Frontal cortex (tissue), 4 donors: ENCODE measurements around the gene C1QTNF1. TPM values are rescaled to one million over a fixed set of nuclear protein-coding genes. Genes with fewer than 3 reads are reported as not detected.
A peak's percentile ranks its signal among the peaks of the same experiment; 100 is the strongest.

Experiments
- DNase-seq, 2 donors: peaks; one replicate each; pipeline ENCODE4 v3.0.0; 2012; ENCODE audit warnings: low spot score in 2 of 2
- FAIRE-seq: peaks from 2 replicates; lab custom pipeline; 2012; peaks lifted over from hg19 to GRCh38; lab: Jason Lieb, UNC
- total RNA-seq: library from RNA; depleted of rRNA; stranded (reverse); fragments of >200 nt; gene quantifications from one replicate; pipeline ENCODE4 v1.2.3, GENCODE V29; 2014
- donor health status: control.
- donor health status: control.
- donor health status: control.

The C1QTNF1 gene
- 0.41 TPM for total RNA-seq

- FAIRE-seq, result no peak
- peak in 1 of 2 donors; percentile 60 for DNase-seq
These were observed at the start of gene C1QTNF1 for GRCh38 chr17:79023886-79024771. C1QTNF1 (plus strand) TSS chr17:79024169; CDS start chr17:79043969, 19,800 bp downstream.

GRCh38 chr17:78974635-78975591 lies 49.1 kb upstream of the C1QTNF1 start:
- peak in 1 of 2 donors; percentile 45 for DNase-seq
- FAIRE-seq, result no peak

- FAIRE-seq (no peak), DNase-seq (no peak)
These were observed 46.9 kb upstream of the C1QTNF1 start for GRCh38 chr17:78976907-78977680.

- DNase-seq (no peak), FAIRE-seq (no peak)
These were observed 46.4 kb upstream of the C1QTNF1 start for GRCh38 chr17:78977681-78977943.

GRCh38 chr17:78977997-78978973 lies 45.7 kb upstream of the C1QTNF1 start:
- no peak for DNase-seq
- FAIRE-seq, result no peak

GRCh38 chr17:78979780-78980623 lies 44.0 kb upstream of the C1QTNF1 start, which contains the start of gene LGALS3BP:
LGALS3BP (minus strand) TSS chr17:78979923; CDS start chr17:78977191, 2,732 bp downstream.
- no peak for FAIRE-seq
- DNase-seq, result peak; percentile 72 to 82

GRCh38 chr17:78980624-78980972 lies 43.4 kb upstream of the C1QTNF1 start:
- FAIRE-seq (no peak), DNase-seq (no peak)

- DNase-seq (no peak), FAIRE-seq (no peak)
These were observed 42.7 kb upstream of the C1QTNF1 start for GRCh38 chr17:78981010-78981888.

GRCh38 chr17:78985395-78985794 lies 38.6 kb upstream of the C1QTNF1 start:
- FAIRE-seq (peak; percentile 21), DNase-seq (no peak)

- DNase-seq (no peak), FAIRE-seq (no peak)
These were observed 37.8 kb upstream of the C1QTNF1 start for GRCh38 chr17:78986048-78986648.

- no peak for DNase-seq
- FAIRE-seq, result no peak
These were observed 37.2 kb upstream of the C1QTNF1 start for GRCh38 chr17:78986649-78987328.

- FAIRE-seq (no peak), DNase-seq (no peak)
These were observed 35.8 kb upstream of the C1QTNF1 start for GRCh38 chr17:78988152-78988551.

- DNase-seq (no peak), FAIRE-seq (no peak)
These were observed 33.5 kb upstream of the C1QTNF1 start for GRCh38 chr17:78990349-78991016.

GRCh38 chr17:78991017-78991738 lies 32.8 kb upstream of the C1QTNF1 start:
- FAIRE-seq (no peak), DNase-seq (no peak)
